K562 (cell line): ENCODE data around the gene CLDN7. TPM values are rescaled to one million over a fixed set of nuclear protein-coding genes. Genes with fewer than 3 reads are reported as not detected.

Experiments used
- CHD2 ChIP-seq: IDR thresholded peaks from 2 replicates; pipeline ENCODE4 v1.6.1; 2011; ENCODE audit warnings: low read depth, low read length
- ERF ChIP-seq: fragments of 450-650 bp; formaldehyde crosslinking; IDR thresholded peaks from 2 replicates; pipeline ENCODE4 v1.4.0; 2020; ENCODE audit warnings: mild to moderate bottlenecking, mixed read lengths
- FOXJ3 ChIP-seq: sonication (generic); formaldehyde crosslinking; IDR thresholded peaks from 2 replicates; pipeline ENCODE4 v1.4.0; 2020; ENCODE audit warnings: mild to moderate bottlenecking, missing genetic modification reagents
- FUS ChIP-seq: fragments of 200-400 bp; formaldehyde crosslinking; optimal IDR thresholded peaks from 2 replicates; pipeline ENCODE3; 2017; ENCODE audit warnings: low read depth, low read length
- MEF2A ChIP-seq: IDR thresholded peaks from 2 replicates; pipeline ENCODE4 v1.6.1; 2011; ENCODE audit warnings: low read depth, mild to moderate bottlenecking, low read length, moderate library complexity; ENCODE audit not compliant: control insufficient read depth
- MTA1 ChIP-seq: fragments of 450-650 bp; IDR thresholded peaks from 2 replicates; pipeline ENCODE4 v1.6.1; 2017; ENCODE audit warnings: borderline replicate concordance
- NFIC ChIP-seq: fragments of 450-650 bp; IDR thresholded peaks from 2 replicates; pipeline ENCODE4 v1.6.1; 2017; ENCODE audit warnings: mild to moderate bottlenecking, inconsistent platforms
- NR2C2 ChIP-seq, 2 experiments: fragments of 200-800 bp in 1 of 2; sonication (Bioruptor generic) in 1 of 2; sonication (generic) in 1 of 2; formaldehyde crosslinking in 1 of 2; IDR thresholded peaks; 2 replicates each; pipeline versions ENCODE4 v1.6.1 to v1.8.0; 2016 to 2022; ENCODE audit warnings: mild to moderate bottlenecking in 1 of 2, missing compliant biosample characterization in 1 of 2, missing genetic modification characterization in 1 of 2, missing genetic modification reagents in 1 of 2
- SREBF2 ChIP-seq: sonication (generic); formaldehyde crosslinking; IDR thresholded peaks from 2 replicates; pipeline ENCODE4 v1.4.0; 2020; ENCODE audit warnings: mild to moderate bottlenecking, missing genetic modification reagents
- TAF7 ChIP-seq: fragments of 450-650 bp; IDR thresholded peaks from 2 replicates; pipeline ENCODE4 v1.6.1; 2016; ENCODE audit warnings: missing genetic modification characterization, missing compliant biosample characterization
- TBL1XR1 ChIP-seq, 2 experiments: IDR thresholded peaks; 2 replicates each; pipeline ENCODE4 v1.6.1; 2012; ENCODE audit warnings: improper control_type of control experiment in 2 of 2, low read length in 2 of 2, mild to moderate bottlenecking in 1 of 2
- ZNF263 ChIP-seq: sonication (generic); formaldehyde crosslinking; IDR thresholded peaks from 2 replicates; pipeline ENCODE4 v1.8.0; 2022; ENCODE audit warnings: mild to moderate bottlenecking, missing genetic modification reagents, borderline replicate concordance
- ZNF699 ChIP-seq: fragments of 250-450 bp; sonication (Bioruptor Pico); IDR thresholded peaks from 2 replicates; pipeline ENCODE4 v1.8.0; 2021; ENCODE audit warnings: mild to moderate bottlenecking, moderate library complexity; ENCODE audit not compliant: insufficient replicate concordance
- polyA plus RNA-seq, 8 experiments: library from polyadenylated mRNA; depleted of rRNA in 4 of 8; stranded (reverse) in 5 of 8; unstranded in 3 of 8; fragments of >200 nt; fragmentation: Nextera tagmentation in 2 of 8; fragmentation: Illumina TruSeq in 1 of 8; extraction: Ambion mirVana in 2 of 8; extraction: Trizol in 1 of 8; gene quantifications; 2 replicates each; pipeline versions ENCODE4 v1.2.1 to v1.2.3, GENCODE V29; 2011 to 2014; ENCODE audit warnings: inconsistent platforms in 1 of 8, missing spikeins in 1 of 8
- total RNA-seq, 7 experiments: library from RNA; depleted of rRNA in 6 of 7; stranded (reverse); fragments of >200 nt in 6 of 7; fragmentation: Illumina TruSeq in 2 of 7; extraction: Trizol in 2 of 7; gene quantifications; 2 replicates each; pipeline versions ENCODE4 v1.2.1 to v1.2.3, GENCODE V29; 2011 to 2021; ENCODE audit warnings: low replicate concordance in 1 of 7
- TF ChIP-seq, protein P1 (sequence below): fragments of 250-450 bp; sonication (Bioruptor Pico); IDR thresholded peaks from 2 replicates; pipeline ENCODE4 v1.8.0; 2022; ENCODE audit warnings: moderate library complexity, mild to moderate bottlenecking, inconsistent platforms
- TF ChIP-seq, protein P2 (sequence below): fragments of 250-450 bp; sonication (Bioruptor Pico); IDR thresholded peaks from 2 replicates; pipeline ENCODE4 v1.4.0; 2020; ENCODE audit warnings: mild to moderate bottlenecking, moderate library complexity
- TF ChIP-seq, protein P3 (sequence below): fragments of 450-650 bp; IDR thresholded peaks from 2 replicates; pipeline ENCODE4 v1.6.1; 2016; ENCODE audit warnings: low read depth, mild to moderate bottlenecking, moderate library complexity
- TF ChIP-seq, protein P4 (sequence below): fragments of 200-800 bp; sonication (Bioruptor generic); IDR thresholded peaks from 2 replicates; pipeline ENCODE4 v1.6.1; 2017; ENCODE audit warnings: missing genetic modification characterization, missing compliant biosample characterization
- TF ChIP-seq, protein P5 (sequence below): sonication (generic); formaldehyde crosslinking; IDR thresholded peaks from 2 replicates; pipeline ENCODE4 v1.8.0; 2023; ENCODE audit warnings: mild to moderate bottlenecking, missing genetic modification reagents
- TF ChIP-seq, protein P6 (sequence below): sonication (generic); formaldehyde crosslinking; IDR thresholded peaks from 2 replicates; pipeline ENCODE4 v1.8.0; 2022; ENCODE audit warnings: missing genetic modification reagents, mild to moderate bottlenecking, moderate library complexity, borderline replicate concordance

Gene CLDN7
- total and polyA plus RNA-seq, 9 of the 15 experiments (the other 6 are each of a cell fraction or from before 2014, with no cell fraction given): 2.2 to 14.5 (median 7.6) TPM

DNA sequence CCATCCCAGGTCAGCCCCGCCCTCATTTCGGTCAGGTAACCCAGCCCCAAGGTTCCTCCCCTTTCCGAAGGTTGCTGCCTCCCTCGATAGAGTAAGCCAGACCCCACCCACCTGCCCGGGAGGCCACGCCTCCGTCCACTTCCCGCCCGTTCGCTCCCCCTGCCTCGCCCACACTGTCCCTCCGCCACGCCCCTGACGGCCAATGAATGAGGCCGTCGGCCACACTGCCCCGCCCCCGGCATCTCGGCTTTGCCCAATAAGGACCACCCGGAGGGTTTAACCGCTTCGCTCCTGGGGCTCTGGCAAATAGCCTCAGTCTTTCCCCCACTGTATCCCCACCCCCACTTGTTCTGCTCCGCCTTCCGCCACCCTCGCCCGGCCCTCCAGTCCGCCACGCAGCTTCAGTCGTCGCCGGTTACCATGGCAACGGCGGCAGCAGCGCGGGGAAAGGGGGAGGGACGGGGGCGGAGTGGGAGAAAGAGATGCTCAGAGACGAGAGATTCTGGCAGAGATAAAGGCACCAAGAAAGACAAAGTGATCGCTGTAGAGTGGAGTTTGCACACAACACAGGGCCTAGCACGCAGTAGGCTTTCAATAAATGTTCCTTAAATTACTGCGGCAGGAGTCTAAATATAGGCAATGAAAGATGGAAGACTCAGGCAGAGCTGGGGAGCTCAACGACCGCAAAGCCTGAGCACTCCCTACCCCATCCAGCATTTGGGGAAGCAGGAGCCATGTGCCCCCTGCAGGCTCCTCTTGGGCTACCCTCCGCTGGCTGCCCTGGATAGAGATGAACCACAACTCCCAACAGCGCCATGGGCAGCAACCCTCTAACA lies 47.8 kb downstream of the CLDN7 start (continued):
- TF ChIP-seq, protein P1, sequence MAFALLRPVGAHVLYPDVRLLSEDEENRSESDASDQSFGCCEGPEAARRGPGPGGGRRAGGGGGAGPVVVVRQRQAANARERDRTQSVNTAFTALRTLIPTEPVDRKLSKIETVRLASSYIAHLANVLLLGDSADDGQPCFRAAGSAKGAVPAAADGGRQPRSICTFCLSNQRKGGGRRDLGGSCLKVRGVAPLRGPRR (CRISPR knock-in tag): no peak
- TF ChIP-seq, protein P2, sequence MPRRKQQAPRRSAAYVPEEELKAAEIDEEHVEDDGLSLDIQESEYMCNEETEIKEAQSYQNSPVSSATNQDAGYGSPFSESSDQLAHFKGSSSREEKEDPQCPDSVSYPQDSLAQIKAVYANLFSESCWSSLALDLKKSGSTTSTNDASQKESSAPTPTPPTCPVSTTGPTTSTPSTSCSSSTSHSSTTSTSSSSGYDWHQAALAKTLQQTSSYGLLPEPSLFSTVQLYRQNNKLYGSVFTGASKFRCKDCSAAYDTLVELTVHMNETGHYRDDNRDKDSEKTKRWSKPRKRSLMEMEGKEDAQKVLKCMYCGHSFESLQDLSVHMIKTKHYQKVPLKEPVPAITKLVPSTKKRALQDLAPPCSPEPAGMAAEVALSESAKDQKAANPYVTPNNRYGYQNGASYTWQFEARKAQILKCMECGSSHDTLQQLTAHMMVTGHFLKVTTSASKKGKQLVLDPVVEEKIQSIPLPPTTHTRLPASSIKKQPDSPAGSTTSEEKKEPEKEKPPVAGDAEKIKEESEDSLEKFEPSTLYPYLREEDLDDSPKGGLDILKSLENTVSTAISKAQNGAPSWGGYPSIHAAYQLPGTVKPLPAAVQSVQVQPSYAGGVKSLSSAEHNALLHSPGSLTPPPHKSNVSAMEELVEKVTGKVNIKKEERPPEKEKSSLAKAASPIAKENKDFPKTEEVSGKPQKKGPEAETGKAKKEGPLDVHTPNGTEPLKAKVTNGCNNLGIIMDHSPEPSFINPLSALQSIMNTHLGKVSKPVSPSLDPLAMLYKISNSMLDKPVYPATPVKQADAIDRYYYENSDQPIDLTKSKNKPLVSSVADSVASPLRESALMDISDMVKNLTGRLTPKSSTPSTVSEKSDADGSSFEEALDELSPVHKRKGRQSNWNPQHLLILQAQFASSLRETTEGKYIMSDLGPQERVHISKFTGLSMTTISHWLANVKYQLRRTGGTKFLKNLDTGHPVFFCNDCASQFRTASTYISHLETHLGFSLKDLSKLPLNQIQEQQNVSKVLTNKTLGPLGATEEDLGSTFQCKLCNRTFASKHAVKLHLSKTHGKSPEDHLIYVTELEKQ (CRISPR knock-in tag): no peak
- TF ChIP-seq, protein P3, sequence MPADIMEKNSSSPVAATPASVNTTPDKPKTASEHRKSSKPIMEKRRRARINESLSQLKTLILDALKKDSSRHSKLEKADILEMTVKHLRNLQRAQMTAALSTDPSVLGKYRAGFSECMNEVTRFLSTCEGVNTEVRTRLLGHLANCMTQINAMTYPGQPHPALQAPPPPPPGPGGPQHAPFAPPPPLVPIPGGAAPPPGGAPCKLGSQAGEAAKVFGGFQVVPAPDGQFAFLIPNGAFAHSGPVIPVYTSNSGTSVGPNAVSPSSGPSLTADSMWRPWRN: no peak
- TF ChIP-seq TAF7 (tag): no peak
- 0 out of 2 replicates have a peak, but pooled peaks have one; percentile 21 for TF ChIP-seq CHD2
- no peak for TF ChIP-seq FUS
- no peak for TF ChIP-seq ZNF699 (CRISPR knock-in tag)
- TF ChIP-seq, protein P4, sequence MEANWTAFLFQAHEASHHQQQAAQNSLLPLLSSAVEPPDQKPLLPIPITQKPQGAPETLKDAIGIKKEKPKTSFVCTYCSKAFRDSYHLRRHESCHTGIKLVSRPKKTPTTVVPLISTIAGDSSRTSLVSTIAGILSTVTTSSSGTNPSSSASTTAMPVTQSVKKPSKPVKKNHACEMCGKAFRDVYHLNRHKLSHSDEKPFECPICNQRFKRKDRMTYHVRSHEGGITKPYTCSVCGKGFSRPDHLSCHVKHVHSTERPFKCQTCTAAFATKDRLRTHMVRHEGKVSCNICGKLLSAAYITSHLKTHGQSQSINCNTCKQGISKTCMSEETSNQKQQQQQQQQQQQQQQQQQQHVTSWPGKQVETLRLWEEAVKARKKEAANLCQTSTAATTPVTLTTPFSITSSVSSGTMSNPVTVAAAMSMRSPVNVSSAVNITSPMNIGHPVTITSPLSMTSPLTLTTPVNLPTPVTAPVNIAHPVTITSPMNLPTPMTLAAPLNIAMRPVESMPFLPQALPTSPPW: peak; percentile 92
- TF ChIP-seq MTA1: no peak
- no peak for TF ChIP-seq MEF2A
- no peak for TF ChIP-seq TBL1XR1 (IDR thresholded peaks at IDR 0.05; ENCODE audit: low read length in 2 of 2)
- TF ChIP-seq, protein P5, sequence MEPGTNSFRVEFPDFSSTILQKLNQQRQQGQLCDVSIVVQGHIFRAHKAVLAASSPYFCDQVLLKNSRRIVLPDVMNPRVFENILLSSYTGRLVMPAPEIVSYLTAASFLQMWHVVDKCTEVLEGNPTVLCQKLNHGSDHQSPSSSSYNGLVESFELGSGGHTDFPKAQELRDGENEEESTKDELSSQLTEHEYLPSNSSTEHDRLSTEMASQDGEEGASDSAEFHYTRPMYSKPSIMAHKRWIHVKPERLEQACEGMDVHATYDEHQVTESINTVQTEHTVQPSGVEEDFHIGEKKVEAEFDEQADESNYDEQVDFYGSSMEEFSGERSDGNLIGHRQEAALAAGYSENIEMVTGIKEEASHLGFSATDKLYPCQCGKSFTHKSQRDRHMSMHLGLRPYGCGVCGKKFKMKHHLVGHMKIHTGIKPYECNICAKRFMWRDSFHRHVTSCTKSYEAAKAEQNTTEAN: no peak
- TF ChIP-seq SREBF2: no peak
- no peak for TF ChIP-seq ZNF263 (CRISPR knock-in tag)
- TF ChIP-seq NR2C2 (CRISPR knock-in tag; IDR thresholded peaks at IDR 0.05): no peak
- TF ChIP-seq NR2C2 (tag; IDR thresholded peaks at IDR 0.05): no peak
- TF ChIP-seq, protein P6, sequence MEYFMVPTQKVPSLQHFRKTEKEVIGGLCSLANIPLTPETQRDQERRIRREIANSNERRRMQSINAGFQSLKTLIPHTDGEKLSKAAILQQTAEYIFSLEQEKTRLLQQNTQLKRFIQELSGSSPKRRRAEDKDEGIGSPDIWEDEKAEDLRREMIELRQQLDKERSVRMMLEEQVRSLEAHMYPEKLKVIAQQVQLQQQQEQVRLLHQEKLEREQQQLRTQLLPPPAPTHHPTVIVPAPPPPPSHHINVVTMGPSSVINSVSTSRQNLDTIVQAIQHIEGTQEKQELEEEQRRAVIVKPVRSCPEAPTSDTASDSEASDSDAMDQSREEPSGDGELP (CRISPR knock-in tag): peak; percentile 63
- TF ChIP-seq NFIC: no peak
- no peak for TF ChIP-seq FOXJ3 (CRISPR knock-in tag)
- TF ChIP-seq ERF (CRISPR knock-in tag): no peak
